ENCODE results near the gene NFYC. TPM values are rescaled to one million over a fixed set of nuclear protein-coding genes. Genes with fewer than 3 reads are reported as not detected.

NFYC gene
- total RNA-seq, 3 donors from 2014 or later, result 56.2 to 76.4 (median 70.5) TPM

- ATAC-seq (peak; percentile 30), DNase-seq (no peak)
- Histone ChIP-seq H3K36me3 (ENCODE audit: low read depth) (peaks cover 9% of the 10 kb centered on the region), H3K9me3 (no peaks in the 10 kb centered on the region), H3K4me3 (no peak overlapping the region), H3K4me1 (ENCODE audit: low read depth) (peaks cover 5% of the 10 kb centered on the region)
- intact Hi-C loops (cut with DNase I, micrococcal nuclease), result loop anchor here in 1 of 2 donors (10.0 kb wide), 1 partner anchor 81 kb away; no protein-coding TSS in a partner anchor
- no peak for TF ChIP-seq CTCF (IDR thresholded peaks at IDR 0.05)
Measured at GRCh38 chr1:40773748-40774265, 82.3 kb downstream of the NFYC start.

DNA sequence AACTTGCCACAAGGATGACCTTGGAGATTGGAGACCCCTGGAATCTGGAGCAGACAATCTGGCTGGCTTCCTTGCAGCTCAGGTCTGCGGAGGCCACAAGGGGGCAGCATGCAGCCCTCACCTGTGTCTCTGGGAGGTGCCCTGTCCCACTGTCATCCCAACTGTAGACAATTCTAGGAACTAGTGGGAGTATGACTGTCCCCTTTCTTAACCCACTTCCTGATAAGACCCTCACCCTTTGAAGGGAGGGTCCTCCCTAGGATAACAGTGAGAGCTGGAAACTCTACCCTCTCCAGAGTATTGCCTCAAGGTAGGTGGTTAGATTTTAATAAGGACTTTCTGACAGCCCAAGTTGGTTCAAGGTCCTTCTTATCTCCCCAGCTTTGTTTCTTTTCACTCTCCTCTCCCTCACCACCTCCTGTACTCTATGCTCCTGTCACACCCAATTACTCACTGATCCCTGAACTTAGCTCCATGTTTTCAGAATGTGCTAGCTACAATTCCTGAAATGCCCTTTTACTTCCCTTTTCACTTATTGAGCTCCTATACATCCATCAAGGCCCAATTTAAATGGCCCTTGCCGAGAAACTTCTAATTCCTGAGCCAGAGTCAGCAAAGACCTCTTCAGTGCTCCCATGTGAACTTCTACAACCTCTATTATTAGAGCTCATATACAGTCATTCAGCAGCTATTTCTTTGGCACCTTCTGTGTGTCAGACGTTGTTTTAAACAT is 82.9 kb downstream of the NFYC start:
- ATAC-seq, result peak; percentile 87
- peaks cover 5% of the 10 kb centered on the region for H3K4me1 ChIP-seq (ENCODE audit: low read depth)
- no peak overlapping the region for H3K4me3 ChIP-seq
- H3K36me3 ChIP-seq (ENCODE audit: low read depth), result peaks cover 9% of the 10 kb centered on the region
- TF ChIP-seq CTCF (IDR thresholded peaks at IDR 0.05), result peak; percentile 71
- DNase-seq, result peak in 2 of 3 donors; percentile 78 to 84
- H3K9me3 ChIP-seq, result no peaks in the 10 kb centered on the region
- intact Hi-C loops (cut with DNase I, micrococcal nuclease), result loop anchor here in 1 of 2 donors (10.0 kb wide), 1 partner anchor 80 kb away; no protein-coding TSS in a partner anchor

- DNase-seq (no peak), ATAC-seq (no peak)
- H3K4me1 ChIP-seq (ENCODE audit: low read depth), result peaks cover 5% of the 10 kb centered on the region
- intact Hi-C loops (cut with DNase I, micrococcal nuclease), result loop anchor here in 1 of 2 donors (10.0 kb wide), 1 partner anchor 78 kb away; no protein-coding TSS in a partner anchor
- H3K4me3 ChIP-seq, result no peak overlapping the region
- H3K9me3 ChIP-seq, result no peaks in the 10 kb centered on the region
- TF ChIP-seq CTCF (IDR thresholded peaks at IDR 0.05), result no peak
- peaks cover under 1% of the 10 kb centered on the region for H3K36me3 ChIP-seq (ENCODE audit: low read depth)
Measured at GRCh38 chr1:40776236-40777072, 85.0 kb downstream of the NFYC start.

- DNase-seq (no peak), ATAC-seq (no peak)
- Histone ChIP-seq H3K4me1 (ENCODE audit: low read depth) (peaks cover 7% of the 10 kb centered on the region), H3K36me3 (ENCODE audit: low read depth) (no peaks in the 10 kb centered on the region), H3K4me3 (no peak overlapping the region), H3K9me3 (no peaks in the 10 kb centered on the region)
- no peak for TF ChIP-seq CTCF (IDR thresholded peaks at IDR 0.05)
- intact Hi-C loops (cut with DNase I, micrococcal nuclease), result loop anchor here in 1 of 2 donors (10.0 kb wide), 1 partner anchor 77 kb away; no protein-coding TSS in a partner anchor
Measured at GRCh38 chr1:40777224-40777970, 85.9 kb downstream of the NFYC start.
